ENCODE measurements around the gene TMEM229A. TPM values are rescaled to one million over a fixed set of nuclear protein-coding genes. Genes with fewer than 3 reads are reported as not detected.

Gene TMEM229A
- total and polyA plus RNA-seq, 2 of the 8 experiments (the other 6 are each of a cell fraction or from before 2014, with no cell fraction given) = 0.33 to 0.54 TPM

DNA sequence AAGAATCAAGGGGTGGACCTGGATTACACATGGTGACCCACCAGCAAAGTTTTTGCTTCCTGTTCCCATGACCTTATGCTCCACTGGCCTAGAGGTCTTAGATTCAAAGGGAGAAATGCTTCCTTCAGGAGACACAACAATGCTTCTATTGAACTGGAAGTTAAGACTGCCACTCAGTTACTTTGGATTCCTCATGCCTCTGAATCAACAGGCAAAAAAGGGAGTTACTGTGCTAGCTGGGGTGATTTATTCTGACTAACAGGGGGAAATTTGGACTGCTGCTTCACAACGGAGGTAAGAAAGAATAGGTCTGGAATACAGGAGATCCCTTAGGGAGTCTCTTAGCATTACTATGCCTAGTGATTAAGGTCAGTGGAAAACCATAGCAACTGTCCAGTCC is 10.3 kb downstream of the TMEM229A start:
- H3K56ac ChIP-seq (replicated peaks; ENCODE audit: insufficient read length, low read depth, low read length) = no peak overlapping the region
- no peak overlapping the region for H3K18ac ChIP-seq (ENCODE audit: extremely low read depth, low read length)
- H2AK5ac ChIP-seq (ENCODE audit: low read depth, low read length) = no peak overlapping the region
- no peak overlapping the region for H4K5ac ChIP-seq (ENCODE audit: insufficient read length, low read depth, low read length)
- no peak for FAIRE-seq
- H4K91ac ChIP-seq (replicated peaks; ENCODE audit: insufficient read length, low read length) = no peak overlapping the region
- POLR2A ChIA-PET (ENCODE audit: partially characterized antibody) = no interaction called here
- H3K9ac ChIP-seq (replicated peaks in 1 of 4; ENCODE audit: extremely low read depth in 1 of 4, low read depth in 3 of 4, low read length in 3 of 4) = no peak overlapping the region
- CTCF ChIA-PET (ENCODE audit: partially characterized antibody) = interaction anchor here (1.4 to 1.6 kb wide), 2 partner anchors 14 to 56 kb away, joined by 3 to 5 read pairs; no protein-coding TSS in a partner anchor
- no peaks in the 10 kb centered on the region for H3K9me3 ChIP-seq (ENCODE audit: insufficient read depth in 2 of 2, low read depth in 1 of 2, low read length in 1 of 2)
- H3K79me1 ChIP-seq (ENCODE audit: low read depth, low read length) = no peaks in the 10 kb centered on the region
- no peak for TF ChIP-seq BACH1 (IDR thresholded peaks at IDR 0.05; ENCODE audit: low read length)
- no peak for TF ChIP-seq HDAC2 (IDR thresholded peaks at IDR 0.05; ENCODE audit: borderline replicate concordance in 1 of 2, low read depth in 2 of 2, low read length in 2 of 2)
- TF ChIP-seq RNF2 (IDR thresholded peaks at IDR 0.05; ENCODE audit: borderline replicate concordance, low read depth, low read length, missing control alignments, poor library complexity, severe bottlenecking) = no peak
- TF ChIP-seq ASH2L (IDR thresholded peaks at IDR 0.05; ENCODE audit: low read length) = no peak
- no peak for TF ChIP-seq JUND (IDR thresholded peaks at IDR 0.05; ENCODE audit: low read length)
- TF ChIP-seq GTF2F1 (IDR thresholded peaks at IDR 0.05; ENCODE audit: borderline replicate concordance, low read depth, low read length) = no peak
- TF ChIP-seq POU5F1 (IDR thresholded peaks at IDR 0.05; ENCODE audit: low read depth, low read length) = no peak
- no peak overlapping the region for H3K27ac ChIP-seq (ENCODE audit: low read depth, low read length)
- H3K4me2 ChIP-seq (ENCODE audit: insufficient read depth in 1 of 2, low read depth in 2 of 2, low read length in 2 of 2) = no peak overlapping the region
- H2BK20ac ChIP-seq (ENCODE audit: low read length) = no peak overlapping the region
- no peaks in the 10 kb centered on the region for H3K4me1 ChIP-seq (replicated peaks in 1 of 4; ENCODE audit: control insufficient read depth in 3 of 4, insufficient read depth in 4 of 4, low read length in 3 of 4)
- WGBS, 2 experiments (ENCODE audit: extremely low coverage in 1 of 2, insufficient coverage in 1 of 2, insufficient read length in 1 of 2, insufficient replicate concordance in 2 of 2, low coverage in 1 of 2, low lambda C conversion rate in 2 of 2, missing lambda C conversion rate in 1 of 2) = 60% methylated on average over 1 of the region's 1 CpG; no CpG with 5 or more reads in 1 of the 2 experiments
- no peak overlapping the region for H2BK120ac ChIP-seq (replicated peaks; ENCODE audit: low read depth, low read length)
- no peaks in the 10 kb centered on the region for H3K36me3 ChIP-seq (ENCODE audit: control insufficient read depth in 2 of 4, insufficient read depth in 4 of 4, low read length in 3 of 4)
- H2AFZ ChIP-seq (ENCODE audit: low read length) = peak overlapping the region; percentile 70
- H2BK15ac ChIP-seq (ENCODE audit: low read length) = no peak overlapping the region
- H3K14ac ChIP-seq (ENCODE audit: insufficient read length) = no peak overlapping the region
- H2BK12ac ChIP-seq (ENCODE audit: low read depth, low read length) = no peak overlapping the region
- H4K20me1 ChIP-seq (replicated peaks in 1 of 2; ENCODE audit: control insufficient read depth in 1 of 2, insufficient read depth in 2 of 2, low read length in 2 of 2) = no peaks in the 10 kb centered on the region
- no peaks in the 10 kb centered on the region for H3K23me2 ChIP-seq (ENCODE audit: low read depth, low read length)
- no peak for DNase-seq (ENCODE audit: low read depth in 1 of 2, low spot score in 2 of 2)
- no peak overlapping the region for H3K4ac ChIP-seq (replicated peaks; ENCODE audit: insufficient read length, low read depth, low read length)
- no peak overlapping the region for H2BK5ac ChIP-seq (ENCODE audit: low read depth, low read length)
- H4K8ac ChIP-seq (ENCODE audit: extremely low read depth, insufficient read depth, low read length) = no peak overlapping the region
- H3K23ac ChIP-seq (ENCODE audit: insufficient read length) = no peak overlapping the region
- H3K27me3 ChIP-seq (replicated peaks in 1 of 4; ENCODE audit: control insufficient read depth in 3 of 4, extremely low read depth in 1 of 4, insufficient read depth in 3 of 4, low read length in 3 of 4) = no peaks in the 10 kb centered on the region
- no peaks in the 10 kb centered on the region for H3K79me2 ChIP-seq (ENCODE audit: control insufficient read depth in 1 of 2, insufficient read depth in 2 of 2, low read length in 2 of 2)
- no peak overlapping the region for H3K4me3 ChIP-seq (ENCODE audit: extremely low read depth in 1 of 4, insufficient read depth in 2 of 4, low read depth in 3 of 4, low read length in 4 of 4)
